Right kidney (tissue), 1 donor: ENCODE data around the gene CABP1.
"Not testable (repeated sequence)": the region's sequence is repeated elsewhere in the genome, so short reads cannot be mapped to it uniquely, and the experiment has no call there.

ENCODE experiments used
- DNase-seq: peaks from one replicate; pipeline ENCODE4 v3.0.0-alpha.2; 2016

The CABP1 gene

DNA sequence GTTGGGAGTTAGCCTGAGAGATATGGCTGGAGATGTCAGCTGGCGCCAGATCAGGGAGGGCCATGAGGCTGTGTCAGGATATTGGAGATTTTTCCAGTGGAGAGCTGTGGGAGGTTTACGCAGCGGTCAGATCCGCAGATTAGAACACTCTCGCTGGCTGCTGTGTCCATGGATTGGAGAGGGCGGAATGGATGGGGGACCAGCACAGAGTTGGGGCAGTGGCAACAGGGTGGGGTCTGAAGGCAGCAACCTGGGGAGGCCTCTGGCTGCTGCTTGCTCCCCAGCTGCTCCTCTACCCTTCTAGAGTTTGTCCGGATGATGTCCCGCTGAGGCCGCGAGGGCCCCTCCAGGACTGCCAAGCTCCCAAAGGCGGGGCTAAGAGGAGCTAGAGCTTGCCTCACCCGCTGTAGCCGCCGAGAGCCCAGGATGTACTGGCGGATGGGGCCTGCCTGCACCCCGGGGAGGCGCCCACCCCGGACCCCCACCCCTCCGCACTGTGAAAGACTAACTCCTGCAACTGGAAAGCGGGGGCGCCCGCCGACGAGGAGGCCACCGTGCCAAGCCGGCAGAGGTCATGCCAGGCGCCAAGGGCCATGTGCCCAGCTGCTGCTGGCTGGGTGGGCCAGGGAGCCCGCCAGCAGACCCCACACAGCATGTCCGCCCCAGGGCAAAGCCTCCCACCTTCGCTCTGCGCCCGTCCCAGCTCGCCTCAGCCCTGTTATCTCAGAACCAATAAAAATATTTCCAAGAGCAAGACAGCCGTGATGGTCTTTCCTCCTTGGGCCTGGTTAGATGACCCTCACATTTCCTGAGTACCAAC lies 26.4 kb downstream of the CABP1 start:
- DNase-seq, result no peak

GRCh38 chr12:120668091-120668867 lies 27.9 kb downstream of the CABP1 start:
- no peak for DNase-seq

- DNase-seq, result peak; percentile 59
Measured at GRCh38 chr12:120668868-120669840, 28.7 kb downstream of the CABP1 start.

- DNase-seq, result not testable (repeated sequence)
Measured at GRCh38 chr12:120670237-120670636, 29.8 kb downstream of the CABP1 start.

DNA sequence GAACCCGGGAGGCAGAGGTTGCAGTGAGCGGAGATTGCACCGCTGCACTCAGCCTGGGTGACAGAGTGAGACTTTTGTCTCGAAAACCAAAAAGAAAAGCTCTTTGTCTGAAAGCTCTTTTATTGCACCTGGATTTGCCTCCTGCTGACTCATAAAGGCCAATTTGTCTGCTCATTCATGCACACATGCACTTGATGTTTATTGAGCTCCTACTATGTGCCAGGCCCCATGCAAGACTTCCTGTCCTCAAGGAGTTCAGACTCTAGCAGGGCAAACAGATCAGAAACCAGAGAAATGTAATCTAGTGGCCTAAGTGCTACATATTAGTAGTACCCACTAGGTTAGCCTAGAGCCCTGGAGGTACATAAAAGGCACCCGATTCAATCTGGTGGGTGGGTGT lies 30.2 kb downstream of the CABP1 start:
- no peak for DNase-seq

DNA sequence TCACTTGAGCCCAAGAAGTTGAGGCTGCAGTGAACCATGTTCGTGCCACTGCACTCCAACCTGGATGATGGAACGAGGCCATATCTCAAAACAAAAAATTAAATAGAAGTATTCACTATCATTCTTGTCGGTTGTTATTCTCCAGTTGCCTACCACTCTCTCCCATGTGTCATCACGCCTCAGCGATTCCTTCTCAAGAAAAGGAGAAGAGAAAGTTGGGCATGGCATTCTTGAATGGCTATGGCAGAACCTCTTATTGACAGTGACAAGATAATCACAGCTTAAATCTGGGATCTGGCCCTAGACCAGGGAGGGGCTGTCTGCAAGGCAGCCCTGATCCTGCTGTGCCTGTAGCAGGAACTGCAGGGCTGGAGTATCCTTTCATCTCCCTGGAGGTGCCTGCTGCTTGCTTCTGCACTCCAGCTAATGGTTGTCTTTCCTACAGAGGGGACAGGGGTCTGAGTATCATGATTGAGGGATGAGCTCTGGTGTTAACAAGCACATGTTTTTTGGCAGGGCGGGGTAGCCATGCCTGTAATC lies 33.7 kb downstream of the CABP1 start:
- DNase-seq, result no peak

DNA sequence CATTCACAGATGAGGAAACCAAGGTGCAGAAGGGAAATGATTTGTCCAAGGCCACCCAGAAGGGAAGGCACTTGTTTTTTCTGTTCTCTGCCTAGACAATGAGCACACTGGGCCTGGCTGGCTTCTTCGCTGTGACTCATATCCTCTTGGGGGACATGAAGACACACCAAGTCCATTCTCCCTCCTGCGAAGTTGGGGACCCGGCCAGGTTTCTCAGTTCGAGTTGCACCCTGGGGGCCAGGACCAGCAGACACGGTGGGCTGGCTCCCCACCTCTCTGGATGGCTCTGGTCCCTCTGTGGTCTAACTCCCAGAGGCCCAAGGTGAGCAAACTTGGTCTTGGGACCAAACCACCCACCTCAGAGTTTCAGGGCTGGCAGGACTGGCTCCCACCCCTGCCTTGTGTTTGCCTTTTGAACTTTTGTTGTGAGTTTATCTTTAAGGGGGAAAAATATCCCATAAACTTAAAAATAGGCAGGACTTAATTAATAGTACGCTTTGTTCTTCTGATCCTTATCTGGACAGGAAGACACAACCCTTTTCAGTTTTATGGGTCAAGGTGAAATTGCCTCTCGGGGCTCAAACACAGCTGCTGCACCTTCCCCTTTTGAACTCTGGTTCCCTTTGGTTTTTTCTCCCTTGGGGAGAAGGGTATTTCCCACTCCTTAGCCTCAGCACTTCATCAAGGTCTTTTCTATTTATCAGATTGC lies 37.5 kb downstream of the CABP1 start:
- no peak for DNase-seq

DNA sequence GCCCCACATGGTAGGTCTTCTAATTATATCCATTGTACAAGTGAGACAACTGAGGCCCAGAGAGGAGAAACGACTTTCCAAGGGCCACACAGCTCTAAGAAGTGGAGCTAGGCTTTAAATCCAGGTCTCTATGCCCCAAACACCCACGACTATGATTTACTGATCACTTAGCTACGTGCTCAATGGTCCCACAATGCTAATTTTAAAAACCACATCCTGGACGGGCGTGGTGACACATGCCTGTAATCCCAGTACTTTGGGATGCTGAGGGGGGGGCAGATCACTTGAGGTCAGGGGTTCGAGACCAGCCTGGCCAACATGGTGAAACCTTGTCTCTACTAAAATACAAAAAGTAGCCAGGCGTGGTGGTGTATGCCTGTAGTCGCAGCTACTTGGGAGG lies 38.1 kb downstream of the CABP1 start:
- DNase-seq, result no peak

DNA sequence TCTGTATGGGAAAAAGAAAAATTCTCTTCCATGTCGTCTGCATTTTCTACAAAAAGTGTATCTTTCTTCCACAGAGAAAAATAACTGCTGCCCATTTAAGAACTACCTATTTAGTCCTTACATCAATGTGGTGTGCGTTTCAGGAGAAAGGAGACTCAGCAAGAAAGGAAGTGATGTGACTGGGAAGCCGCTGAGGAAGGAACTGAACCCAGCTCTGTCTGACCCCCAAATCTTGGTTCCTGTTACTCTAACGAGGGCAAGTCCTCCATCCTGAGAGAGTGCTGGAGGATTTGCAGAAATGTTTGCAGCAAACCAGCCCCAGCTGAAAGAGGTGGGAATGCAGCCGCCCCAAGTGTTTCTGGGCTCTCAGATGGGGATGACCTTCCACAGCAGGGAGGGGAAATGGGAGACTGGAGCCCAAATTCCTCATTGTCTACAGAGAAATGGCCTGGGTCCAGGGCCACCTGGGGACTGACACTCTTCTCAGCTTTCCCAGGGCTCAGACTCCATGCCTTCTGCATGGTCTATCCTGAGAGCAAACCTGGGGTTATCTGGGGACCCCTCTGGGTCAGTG lies 39.8 kb downstream of the CABP1 start:
- DNase-seq, result no peak

DNA sequence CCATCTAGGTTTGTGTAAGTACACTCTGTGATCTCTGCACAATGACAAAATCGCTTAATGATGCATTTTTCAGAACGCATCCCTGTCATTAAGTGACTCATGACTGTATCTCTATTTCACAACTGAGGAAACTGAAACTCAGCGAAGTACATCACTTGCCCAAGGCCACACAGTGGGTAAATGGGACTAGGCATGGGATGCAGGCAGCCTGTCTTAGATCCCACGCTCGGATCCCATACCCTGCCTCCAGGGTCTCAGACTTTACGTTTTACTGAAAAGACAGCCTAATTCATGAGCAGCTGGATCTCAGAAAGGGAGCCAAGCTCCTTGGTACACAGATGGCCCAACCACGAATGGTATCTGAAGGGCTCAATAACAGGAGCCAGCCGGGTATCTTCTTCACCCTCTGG lies 44.1 kb downstream of the CABP1 start:
- DNase-seq, result no peak

- DNase-seq, result no peak
Measured at GRCh38 chr12:120685522-120685921, 45.1 kb downstream of the CABP1 start.

DNA sequence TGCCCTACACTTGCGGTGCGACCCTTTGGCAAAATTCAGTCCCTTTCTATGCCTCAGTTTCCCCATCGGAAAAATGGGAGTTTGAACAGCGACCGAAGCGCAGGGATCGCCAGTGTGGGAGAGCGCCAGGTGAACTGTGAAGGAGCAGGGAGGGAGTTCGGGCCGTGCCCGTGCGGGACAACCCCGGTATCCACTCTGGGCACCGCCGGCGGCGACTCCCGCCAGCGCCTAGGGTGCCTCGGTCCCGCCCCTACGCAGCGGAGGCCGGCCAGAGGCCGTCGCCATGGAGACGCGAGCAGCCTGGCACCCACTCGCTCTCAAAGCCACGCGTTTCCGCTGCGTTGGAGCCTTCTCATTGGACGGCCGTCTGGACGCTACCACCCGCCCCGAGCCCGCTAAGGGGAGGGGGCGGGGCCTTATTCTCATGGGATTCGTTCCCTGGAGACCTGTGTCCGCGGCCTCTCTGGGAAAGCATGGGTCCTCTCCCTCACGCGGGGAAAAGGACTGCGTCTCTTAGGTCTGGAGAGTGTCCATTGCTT lies 45.8 kb downstream of the CABP1 start:
- DNase-seq, result no peak

DNA sequence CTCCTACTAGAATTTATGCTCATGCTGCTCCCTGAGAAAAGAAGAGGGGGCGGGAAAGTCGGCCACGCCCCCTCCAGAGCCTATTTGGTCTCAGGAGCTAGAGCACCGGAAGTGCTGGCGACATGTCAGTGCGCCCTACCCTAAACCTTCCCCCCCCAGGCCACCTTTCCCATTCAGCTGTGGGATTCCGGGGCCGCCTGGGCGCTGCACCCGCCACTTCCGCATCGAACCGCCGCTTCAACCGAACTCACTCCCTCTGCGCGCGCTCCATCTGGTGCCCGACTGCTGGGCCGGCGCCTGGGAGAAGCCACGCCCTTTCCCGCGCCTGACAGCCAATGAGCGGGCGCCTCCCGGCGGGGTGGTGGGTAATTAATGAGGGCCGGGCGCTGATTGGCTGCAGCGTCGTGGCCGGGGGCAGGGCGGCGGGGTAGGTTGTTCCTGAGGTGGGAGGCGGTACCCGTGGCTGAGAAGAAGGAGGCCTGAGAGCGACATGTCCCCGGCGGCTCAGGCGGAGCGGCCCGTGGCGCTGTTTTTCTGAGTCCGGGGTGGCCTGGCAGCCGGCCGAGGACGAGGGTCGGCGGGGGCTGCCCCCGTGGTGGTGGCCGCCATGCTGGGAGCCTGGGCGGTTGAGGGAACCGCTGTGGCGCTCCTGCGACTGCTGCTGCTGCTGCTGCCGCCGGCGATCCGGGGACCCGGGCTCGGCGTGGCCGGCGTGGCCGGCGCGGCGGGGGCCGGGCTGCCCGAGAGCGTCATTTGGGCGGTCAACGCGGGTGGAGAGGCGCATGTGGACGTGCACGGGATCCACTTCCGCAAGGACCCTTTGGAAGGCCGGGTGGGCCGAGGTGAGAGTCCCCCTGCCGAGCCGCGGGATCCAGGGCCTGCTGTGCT lies 46.5 kb downstream of the CABP1 start, which contains the start of gene MLEC:
Gene MLEC, plus strand, starts transcription at position 460 of the 888 bp plus-strand sequence. Its CDS starts 148 bp downstream, at position 608.
- DNase-seq, result peak; percentile 100

DNA sequence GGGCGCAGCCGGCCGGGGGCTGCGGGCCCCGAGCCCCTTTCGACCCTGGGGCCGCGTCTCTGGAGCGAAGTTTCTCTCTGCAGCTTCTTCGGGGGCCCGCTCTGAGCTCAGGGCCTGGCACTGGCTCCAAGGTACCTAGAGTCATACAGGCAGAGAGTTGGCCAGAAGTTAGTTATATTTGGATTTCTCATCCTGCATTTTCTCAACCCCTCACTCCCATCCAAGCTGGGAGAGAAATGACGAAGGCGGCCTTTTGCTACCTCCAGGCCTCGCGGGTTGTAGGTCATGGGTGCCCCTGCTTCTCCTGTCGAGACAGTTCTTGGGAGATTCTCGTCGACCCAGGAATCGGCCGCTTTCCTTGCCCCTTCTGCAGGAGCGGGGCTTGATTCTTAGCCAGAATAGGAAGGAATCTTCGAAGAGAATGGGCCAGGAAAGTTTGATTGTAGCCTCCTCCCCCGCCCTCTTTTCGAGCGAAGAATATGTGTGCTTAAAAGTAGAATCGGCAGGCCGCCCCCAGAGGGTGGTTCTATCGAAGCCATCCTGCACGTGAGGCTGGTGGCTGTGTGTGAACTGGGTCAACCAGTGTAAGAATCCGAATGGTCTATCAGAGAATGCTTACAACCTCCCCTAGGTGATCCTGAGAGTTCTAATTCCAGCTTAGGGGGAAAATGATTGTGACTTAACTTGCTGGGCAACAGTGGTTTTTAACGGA lies 47.3 kb downstream of the CABP1 start:
- DNase-seq, result no peak

GRCh38 chr12:120688527-120689071 lies 48.2 kb downstream of the CABP1 start:
- DNase-seq, result peak; percentile 29

DNA sequence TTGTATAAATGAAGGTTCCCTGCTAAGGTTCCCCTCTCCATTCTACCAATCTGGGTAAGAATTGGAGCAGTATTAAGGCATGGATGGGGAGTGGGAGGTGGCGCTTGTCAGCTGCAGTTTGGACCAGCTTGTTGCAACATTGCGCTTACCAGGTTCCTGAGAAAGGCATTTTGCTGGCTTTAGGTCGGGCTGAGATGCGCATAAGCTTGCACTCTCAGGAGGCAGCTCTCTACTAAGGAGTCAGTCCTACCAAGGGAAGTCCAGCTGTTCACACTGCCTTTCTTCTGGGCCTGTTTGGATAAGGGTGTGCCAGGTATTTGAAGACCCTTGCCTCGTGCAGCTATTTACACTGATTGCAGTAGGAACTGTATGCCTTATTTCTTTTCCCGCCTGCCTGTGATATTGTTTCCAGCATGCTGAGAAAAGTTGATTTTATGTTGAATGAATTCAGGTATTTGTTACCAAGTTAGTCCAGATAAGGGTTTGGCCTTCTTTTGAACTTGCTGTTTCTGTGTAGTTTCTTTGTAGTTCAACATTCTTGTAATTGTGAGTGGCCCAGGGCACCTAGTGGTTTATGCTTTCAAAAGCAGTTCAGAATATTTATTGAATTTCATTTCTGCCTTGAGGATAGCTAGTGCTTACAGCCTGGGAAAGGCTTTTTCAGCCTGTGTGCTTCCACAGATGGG lies 49.1 kb downstream of the CABP1 start:
- DNase-seq, result no peak

- no peak for DNase-seq
Measured at GRCh38 chr12:120690083-120690450, 49.6 kb downstream of the CABP1 start.

GRCh38 chr12:120690978-120691377 lies 50.6 kb downstream of the CABP1 start:
- DNase-seq, result no peak
